ENCODE data around the gene STYK1. TPM values are rescaled to one million over a fixed set of nuclear protein-coding genes. Genes with fewer than 3 reads are reported as not detected.
"Not testable (repeated sequence)": the region's sequence is repeated elsewhere in the genome, so short reads cannot be mapped to it uniquely, and the experiment has no call there.

STYK1 gene
- total RNA-seq, 2 donors from 2014 or later = 10.7 to 30.3 TPM

- peak overlapping the region; percentile 55 for H3K4me3 Mint-ChIP-seq
Observed at GRCh38 chr12:10667581-10667980, 6.3 kb downstream of the STYK1 start.

GRCh38 chr12:10664499-10664898, 9.4 kb downstream of the STYK1 start:
- Mint-ChIP-seq H3K27me3 (peaks cover 6 to 14% of the 10 kb centered on the region in 2 donors), H3K4me3 (no peak overlapping the region)
- ATAC-seq = no peak

More at GRCh38 chr12:10667581-10667980, 6.3 kb downstream of the STYK1 start:
- Mint-ChIP-seq H3K36me3 (no peaks in the 10 kb centered on the region), H3K27ac (no peak overlapping the region), H3K27me3 (peaks cover 0 to 14% of the 10 kb centered on the region in 2 donors), H3K9me3 (no peaks in the 10 kb centered on the region), H3K4me1 (ENCODE audit: low read depth in 2 of 2) (peaks cover 20 to 40% of the 10 kb centered on the region in 2 donors)
- DNase-seq (ENCODE audit: low spot score) (no peak), ATAC-seq (no peak)

GRCh38 chr12:10663869-10664268, 10.0 kb downstream of the STYK1 start:
- H3K36me3 Mint-ChIP-seq = no peaks in the 10 kb centered on the region
- DNase-seq (ENCODE audit: low spot score) = no peak
- H3K27ac Mint-ChIP-seq = no peak overlapping the region
- ATAC-seq = no peak
- no peak overlapping the region for H3K4me3 Mint-ChIP-seq
- peaks cover 6 to 11% of the 10 kb centered on the region in 2 donors for H3K27me3 Mint-ChIP-seq
- no peaks in the 10 kb centered on the region for H3K9me3 Mint-ChIP-seq
- peaks cover 8 to 15% of the 10 kb centered on the region in 2 donors for H3K4me1 Mint-ChIP-seq (ENCODE audit: low read depth in 2 of 2)

More at GRCh38 chr12:10664499-10664898, 9.4 kb downstream of the STYK1 start:
- Mint-ChIP-seq H3K4me1 (ENCODE audit: low read depth in 2 of 2) (peaks cover 8 to 21% of the 10 kb centered on the region in 2 donors), H3K27ac (no peak overlapping the region), H3K9me3 (no peaks in the 10 kb centered on the region), H3K36me3 (no peaks in the 10 kb centered on the region)
- DNase-seq (ENCODE audit: low spot score) = no peak

- DNase-seq (ENCODE audit: low spot score) (no peak), ATAC-seq (no peak)
- H3K4me3 Mint-ChIP-seq = no peak overlapping the region
- peaks cover 10% of the 10 kb centered on the region for H3K36me3 Mint-ChIP-seq
- H3K4me1 Mint-ChIP-seq (ENCODE audit: low read depth in 2 of 2) = peaks cover 0 to 4% of the 10 kb centered on the region in 2 donors
- no peaks in the 10 kb centered on the region for H3K9me3 Mint-ChIP-seq
- H3K27ac Mint-ChIP-seq = no peak overlapping the region
- peaks cover 5 to 6% of the 10 kb centered on the region in 2 donors for H3K27me3 Mint-ChIP-seq
Observed at GRCh38 chr12:10661338-10661737, 12.5 kb downstream of the STYK1 start.

- ATAC-seq (no peak), DNase-seq (ENCODE audit: low spot score) (no peak)
- H3K36me3 Mint-ChIP-seq = peaks cover 20% of the 10 kb centered on the region
- peaks cover 0 to 2% of the 10 kb centered on the region in 2 donors for H3K27me3 Mint-ChIP-seq
- H3K4me1 Mint-ChIP-seq (ENCODE audit: low read depth in 2 of 2) = peaks cover 0 to 5% of the 10 kb centered on the region in 2 donors
- no peak overlapping the region for H3K27ac Mint-ChIP-seq
- H3K4me3 Mint-ChIP-seq = no peak overlapping the region
- H3K9me3 Mint-ChIP-seq = no peaks in the 10 kb centered on the region
Observed at GRCh38 chr12:10654003-10654402, 19.8 kb downstream of the STYK1 start.

GRCh38 chr12:10652192-10652591, 21.7 kb downstream of the STYK1 start:
- Mint-ChIP-seq H3K27me3 (peaks cover 0 to 2% of the 10 kb centered on the region in 2 donors), H3K4me3 (no peak overlapping the region), H3K9me3 (peaks cover 3% of the 10 kb centered on the region), H3K4me1 (ENCODE audit: low read depth in 2 of 2) (peaks cover 0 to 5% of the 10 kb centered on the region in 2 donors), H3K27ac (no peak overlapping the region), H3K36me3 (peaks cover 23% of the 10 kb centered on the region)
- ATAC-seq (no peak), DNase-seq (ENCODE audit: low spot score) (no peak)

- not testable (repeated sequence) for H3K4me3 Mint-ChIP-seq; H3K4me1 Mint-ChIP-seq (ENCODE audit: low read depth in 2 of 2); ATAC-seq; H3K27ac Mint-ChIP-seq; DNase-seq (ENCODE audit: low spot score)
- Mint-ChIP-seq H3K27me3 (peaks cover 0 to 13% of the 10 kb centered on the region in 2 donors), H3K36me3 (peaks cover 40% of the 10 kb centered on the region), H3K9me3 (peaks cover 20% of the 10 kb centered on the region)
Observed at GRCh38 chr12:10646576-10646975, 27.3 kb downstream of the STYK1 start.

GRCh38 chr12:10645910-10646309, 27.9 kb downstream of the STYK1 start:
- H3K4me1 Mint-ChIP-seq (ENCODE audit: low read depth in 2 of 2) = no peaks in the 10 kb centered on the region
- DNase-seq (ENCODE audit: low spot score) (no peak), ATAC-seq (no peak)
- peaks cover 40% of the 10 kb centered on the region for H3K36me3 Mint-ChIP-seq
- no peak overlapping the region for H3K27ac Mint-ChIP-seq
- H3K9me3 Mint-ChIP-seq = peaks cover 20% of the 10 kb centered on the region
- H3K4me3 Mint-ChIP-seq = no peak overlapping the region
- H3K27me3 Mint-ChIP-seq = peaks cover 0 to 13% of the 10 kb centered on the region in 2 donors

- Mint-ChIP-seq H3K27me3 (peaks cover 0 to 13% of the 10 kb centered on the region in 2 donors), H3K36me3 (peaks cover 30% of the 10 kb centered on the region), H3K4me3 (no peak overlapping the region), H3K27ac (no peak overlapping the region), H3K9me3 (peaks cover 17% of the 10 kb centered on the region), H3K4me1 (ENCODE audit: low read depth in 2 of 2) (peaks cover 0 to 3% of the 10 kb centered on the region in 2 donors)
- no peak for ATAC-seq
- DNase-seq (ENCODE audit: low spot score) = no peak
Observed at GRCh38 chr12:10641735-10642500, 31.9 kb downstream of the STYK1 start.

GRCh38 chr12:10638728-10639127, 35.1 kb downstream of the STYK1 start:
- H3K4me3 Mint-ChIP-seq = no peak overlapping the region
- H3K9me3 Mint-ChIP-seq = no peaks in the 10 kb centered on the region
- no peak for DNase-seq (ENCODE audit: low spot score)
- H3K4me1 Mint-ChIP-seq (ENCODE audit: low read depth in 2 of 2) = peaks cover 0 to 3% of the 10 kb centered on the region in 2 donors
- H3K36me3 Mint-ChIP-seq = peaks cover under 1% of the 10 kb centered on the region
- ATAC-seq = no peak
- no peak overlapping the region for H3K27ac Mint-ChIP-seq
- peaks cover 0 to 8% of the 10 kb centered on the region in 2 donors for H3K27me3 Mint-ChIP-seq

- Mint-ChIP-seq H3K27ac (no peak overlapping the region), H3K9me3 (no peaks in the 10 kb centered on the region), H3K4me1 (ENCODE audit: low read depth in 2 of 2) (peaks cover 0 to 3% of the 10 kb centered on the region in 2 donors), H3K27me3 (peaks cover 0 to 5% of the 10 kb centered on the region in 2 donors), H3K36me3 (peaks cover 4% of the 10 kb centered on the region), H3K4me3 (no peak overlapping the region)
- ATAC-seq (no peak), DNase-seq (ENCODE audit: low spot score) (no peak)
Observed at GRCh38 chr12:10636611-10637010, 37.2 kb downstream of the STYK1 start.

- DNase-seq (ENCODE audit: low spot score) = no peak
- ATAC-seq = no peak
- Mint-ChIP-seq H3K4me1 (ENCODE audit: low read depth in 2 of 2) (peaks cover 0 to 3% of the 10 kb centered on the region in 2 donors), H3K27ac (no peak overlapping the region), H3K9me3 (no peaks in the 10 kb centered on the region), H3K27me3 (peaks cover 0 to 5% of the 10 kb centered on the region in 2 donors), H3K4me3 (no peak overlapping the region), H3K36me3 (peaks cover 4% of the 10 kb centered on the region)
Observed at GRCh38 chr12:10636124-10636523, 37.7 kb downstream of the STYK1 start.

GRCh38 chr12:10635306-10635705, 38.5 kb downstream of the STYK1 start:
- ATAC-seq = no peak
- no peak overlapping the region for H3K27ac Mint-ChIP-seq
- peaks cover 0 to 5% of the 10 kb centered on the region in 2 donors for H3K27me3 Mint-ChIP-seq
- DNase-seq (ENCODE audit: low spot score) = no peak
- peaks cover 4% of the 10 kb centered on the region for H3K36me3 Mint-ChIP-seq
- H3K4me3 Mint-ChIP-seq = no peak overlapping the region
- no peaks in the 10 kb centered on the region for H3K9me3 Mint-ChIP-seq
- H3K4me1 Mint-ChIP-seq (ENCODE audit: low read depth in 2 of 2) = peaks cover 0 to 3% of the 10 kb centered on the region in 2 donors

- Mint-ChIP-seq H3K4me3 (no peak overlapping the region), H3K27me3 (peaks cover 0 to 5% of the 10 kb centered on the region in 2 donors), H3K36me3 (peaks cover 4% of the 10 kb centered on the region), H3K9me3 (no peaks in the 10 kb centered on the region), H3K4me1 (ENCODE audit: low read depth in 2 of 2) (no peaks in the 10 kb centered on the region), H3K27ac (no peak overlapping the region)
- DNase-seq (ENCODE audit: low spot score) (no peak), ATAC-seq (no peak)
Observed at GRCh38 chr12:10634427-10634826, 39.4 kb downstream of the STYK1 start.

Data from natural killer cell treated with Interleukin-12 subunit alpha and Interleukin-12 subunit beta and Interleukin-15 and Interleukin-18, amount 100 ng/mL, for 72 hours (primary cell).